Measurements from ENCODE around the gene UQCRC1. TPM values are rescaled to one million over a fixed set of nuclear protein-coding genes. Genes with fewer than 3 reads are reported as not detected.

The UQCRC1 gene
- total and polyA plus RNA-seq, 2 experiments from 2014 or later = 308 to 405 TPM

DNA sequence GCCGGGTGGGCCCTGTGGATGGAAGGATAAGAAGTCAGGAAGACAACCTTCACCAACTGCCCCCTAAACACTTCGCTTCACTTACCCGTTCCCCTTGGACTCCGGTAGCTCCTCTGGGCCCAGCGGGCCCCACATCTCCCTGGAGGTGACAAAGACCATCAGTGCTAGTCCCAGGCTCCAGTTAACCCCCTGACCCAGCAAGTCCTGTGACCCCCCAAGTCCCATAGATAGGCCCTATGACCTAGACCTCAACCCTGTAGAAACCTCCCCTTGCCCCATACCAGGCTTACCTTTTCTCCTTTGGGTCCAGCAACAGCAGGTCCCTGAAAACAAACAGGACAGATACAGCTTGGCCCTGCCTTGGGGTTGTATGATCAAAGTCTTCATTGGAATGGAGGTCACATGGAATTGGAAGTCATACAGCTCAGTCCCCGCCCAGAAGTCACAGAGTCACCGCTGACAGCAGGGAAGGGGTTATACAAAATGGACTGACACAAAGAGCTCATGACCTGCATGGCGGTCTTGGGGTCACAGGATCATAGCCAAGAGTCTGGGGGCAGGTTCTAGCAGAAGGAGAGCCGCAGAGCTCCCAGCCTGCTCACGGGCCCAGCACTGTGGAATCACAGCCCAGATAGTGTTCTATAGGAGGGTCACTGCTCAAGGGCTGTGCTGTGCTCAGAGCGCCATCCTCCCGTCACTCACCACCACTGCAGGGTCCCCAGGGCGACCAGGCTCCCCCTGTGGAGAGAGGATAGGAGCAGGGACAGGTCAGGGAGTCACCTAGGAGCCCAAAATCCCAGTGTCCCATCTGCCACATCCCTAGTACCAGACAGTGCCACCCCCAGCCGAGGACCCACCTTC, 27.6 kb downstream of the UQCRC1 start:
- no peak overlapping the region for H3K4me3 ChIP-seq

DNA sequence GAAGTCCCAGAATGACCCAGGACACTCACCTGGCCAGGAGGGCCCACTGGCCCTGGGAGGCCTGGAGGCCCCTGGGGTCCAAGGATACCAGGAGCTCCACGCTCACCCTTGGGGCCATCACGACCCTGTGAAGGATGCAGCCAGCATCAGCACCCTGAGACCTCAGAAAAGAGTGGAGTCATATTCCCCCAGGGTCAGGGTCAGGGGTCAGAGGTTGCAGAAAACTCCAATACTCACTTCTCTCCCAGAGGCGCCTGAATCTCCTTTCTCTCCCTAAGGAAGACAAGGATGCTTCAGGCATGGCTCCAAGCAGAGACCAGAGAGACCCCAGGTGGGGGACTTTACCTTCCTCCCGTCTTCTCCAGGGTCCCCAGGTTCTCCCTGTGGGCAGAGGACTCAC, 32.8 kb downstream of the UQCRC1 start:
- Histone ChIP-seq H3K9me2 (replicated peaks; ENCODE audit: insufficient read depth) (no peaks in the 10 kb centered on the region), H3K4me1 (ENCODE audit: insufficient read depth) (no peaks in the 10 kb centered on the region), H3K27ac (no peak overlapping the region), H4K20me1 (ENCODE audit: insufficient read depth, poor library complexity, severe bottlenecking) (no peaks in the 10 kb centered on the region), H3K4me2 (no peak overlapping the region), H3K79me2 (no peaks in the 10 kb centered on the region), H3K9me3 (ENCODE audit: low read depth) (no peaks in the 10 kb centered on the region), H2AFZ (no peak overlapping the region), H3K27me3 (no peaks in the 10 kb centered on the region), H3K4me3 (no peak overlapping the region), H3K36me3 (replicated peaks; ENCODE audit: insufficient read depth, low read depth) (no peaks in the 10 kb centered on the region)
- DNase-seq (ENCODE audit: low spot score) = no peak
- 93% methylated on average over 4 of the region's 4 CpGs for WGBS (ENCODE audit: low lambda C conversion rate, missing lambda C conversion rate)
- TF ChIP-seq EZH2phosphoT487 (IDR thresholded peaks at IDR 0.05; ENCODE audit: low read depth, severe bottlenecking, unreplicated experiment) (no peak), EZH2 (IDR thresholded peaks at IDR 0.05; ENCODE audit: borderline replicate concordance) (no peak)
- TF ChIP-seq, protein P1, sequence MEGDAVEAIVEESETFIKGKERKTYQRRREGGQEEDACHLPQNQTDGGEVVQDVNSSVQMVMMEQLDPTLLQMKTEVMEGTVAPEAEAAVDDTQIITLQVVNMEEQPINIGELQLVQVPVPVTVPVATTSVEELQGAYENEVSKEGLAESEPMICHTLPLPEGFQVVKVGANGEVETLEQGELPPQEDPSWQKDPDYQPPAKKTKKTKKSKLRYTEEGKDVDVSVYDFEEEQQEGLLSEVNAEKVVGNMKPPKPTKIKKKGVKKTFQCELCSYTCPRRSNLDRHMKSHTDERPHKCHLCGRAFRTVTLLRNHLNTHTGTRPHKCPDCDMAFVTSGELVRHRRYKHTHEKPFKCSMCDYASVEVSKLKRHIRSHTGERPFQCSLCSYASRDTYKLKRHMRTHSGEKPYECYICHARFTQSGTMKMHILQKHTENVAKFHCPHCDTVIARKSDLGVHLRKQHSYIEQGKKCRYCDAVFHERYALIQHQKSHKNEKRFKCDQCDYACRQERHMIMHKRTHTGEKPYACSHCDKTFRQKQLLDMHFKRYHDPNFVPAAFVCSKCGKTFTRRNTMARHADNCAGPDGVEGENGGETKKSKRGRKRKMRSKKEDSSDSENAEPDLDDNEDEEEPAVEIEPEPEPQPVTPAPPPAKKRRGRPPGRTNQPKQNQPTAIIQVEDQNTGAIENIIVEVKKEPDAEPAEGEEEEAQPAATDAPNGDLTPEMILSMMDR (IDR thresholded peaks at IDR 0.05; ENCODE audit: poor library complexity) = no peak

More for the DNA sequence above, 27.6 kb downstream of the UQCRC1 start:
- Histone ChIP-seq H3K4me1 (ENCODE audit: insufficient read depth) (no peaks in the 10 kb centered on the region), H3K27ac (no peak overlapping the region), H4K20me1 (ENCODE audit: insufficient read depth, poor library complexity, severe bottlenecking) (no peaks in the 10 kb centered on the region), H3K9me3 (ENCODE audit: low read depth) (no peaks in the 10 kb centered on the region), H3K79me2 (no peaks in the 10 kb centered on the region), H3K36me3 (replicated peaks; ENCODE audit: insufficient read depth, low read depth) (no peaks in the 10 kb centered on the region), H2AFZ (no peak overlapping the region), H3K9me2 (replicated peaks; ENCODE audit: insufficient read depth) (no peaks in the 10 kb centered on the region), H3K4me2 (no peak overlapping the region), H3K27me3 (no peaks in the 10 kb centered on the region)
- TF ChIP-seq EZH2phosphoT487 (IDR thresholded peaks at IDR 0.05; ENCODE audit: low read depth, severe bottlenecking, unreplicated experiment) = no peak
- no peak for TF ChIP-seq EZH2 (IDR thresholded peaks at IDR 0.05; ENCODE audit: borderline replicate concordance)
- TF ChIP-seq, protein P1 (IDR thresholded peaks at IDR 0.05; ENCODE audit: poor library complexity) = no peak
- 93% methylated on average over 14 of the region's 14 CpGs for WGBS (ENCODE audit: low lambda C conversion rate, missing lambda C conversion rate)
- DNase-seq (ENCODE audit: low spot score) = no peak

DNA sequence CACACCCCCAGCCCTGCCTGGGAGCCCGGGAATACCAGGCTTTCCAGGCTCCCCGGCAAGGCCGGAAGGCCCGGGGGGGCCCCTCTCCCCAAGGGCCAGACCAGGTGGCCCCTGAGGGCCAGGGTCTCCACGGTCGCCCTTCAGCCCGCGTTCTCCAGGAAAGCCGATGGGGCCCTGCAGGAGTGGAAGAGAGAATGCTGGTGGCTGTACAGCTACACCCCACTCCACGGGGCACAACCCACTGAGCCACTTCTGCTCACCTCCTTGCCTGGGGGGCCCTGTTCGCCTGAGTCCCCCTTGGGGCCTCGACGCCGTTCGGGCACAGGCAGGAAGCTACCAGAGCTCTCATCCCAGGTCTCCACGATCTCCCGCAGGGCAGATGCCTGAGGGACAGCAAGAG, 34.1 kb downstream of the UQCRC1 start:
- DNase-seq (ENCODE audit: low spot score) = no peak
- no peaks in the 10 kb centered on the region for H3K4me1 ChIP-seq (ENCODE audit: insufficient read depth)
- TF ChIP-seq EZH2 (IDR thresholded peaks at IDR 0.05; ENCODE audit: borderline replicate concordance) (no peak), EZH2phosphoT487 (IDR thresholded peaks at IDR 0.05; ENCODE audit: low read depth, severe bottlenecking, unreplicated experiment) (no peak)
- TF ChIP-seq, protein P1 (IDR thresholded peaks at IDR 0.05; ENCODE audit: poor library complexity) = no peak
- no peaks in the 10 kb centered on the region for H3K27me3 ChIP-seq
- no peak overlapping the region for H3K27ac ChIP-seq
- H3K36me3 ChIP-seq (replicated peaks; ENCODE audit: insufficient read depth, low read depth) = no peaks in the 10 kb centered on the region
- no peak overlapping the region for H2AFZ ChIP-seq
- H3K79me2 ChIP-seq = no peaks in the 10 kb centered on the region
- H3K4me2 ChIP-seq = no peak overlapping the region
- H3K4me3 ChIP-seq = no peak overlapping the region
- no peaks in the 10 kb centered on the region for H3K9me2 ChIP-seq (replicated peaks; ENCODE audit: insufficient read depth)
- WGBS (ENCODE audit: low lambda C conversion rate, missing lambda C conversion rate) = 91% methylated on average over 15 of the region's 17 CpGs
- H3K9me3 ChIP-seq (ENCODE audit: low read depth) = no peaks in the 10 kb centered on the region
- no peaks in the 10 kb centered on the region for H4K20me1 ChIP-seq (ENCODE audit: insufficient read depth, poor library complexity, severe bottlenecking)
